Stimulated activated CD4-positive, alpha-beta T cell treated with anti-CD3 and anti-CD28 coated beads, Interleukin-2, amount 100 ng/mL, for 4 hours (primary cell): ENCODE data around the gene COL6A1.

Experiments
- DNase-seq: peaks from one replicate; pipeline ENCODE4 v3.0.0-alpha.2; 2020; ENCODE audit warnings: low read depth

Gene COL6A1

GRCh38 chr21:46006547-46007491, 25.2 kb downstream of the COL6A1 start:
- DNase-seq, result no peak

GRCh38 chr21:46007492-46007868, 25.9 kb downstream of the COL6A1 start:
- no peak for DNase-seq

GRCh38 chr21:46008893-46009621, 27.5 kb downstream of the COL6A1 start:
- DNase-seq, result no peak

GRCh38 chr21:46009951-46010705, 28.6 kb downstream of the COL6A1 start:
- DNase-seq, result no peak

GRCh38 chr21:46011267-46011967, 29.8 kb downstream of the COL6A1 start:
- no peak for DNase-seq

- no peak for DNase-seq
Measured at GRCh38 chr21:46012154-46012553, 30.6 kb downstream of the COL6A1 start.

- no peak for DNase-seq
Measured at GRCh38 chr21:46014828-46015227, 33.3 kb downstream of the COL6A1 start.

GRCh38 chr21:46017148-46017547, 35.6 kb downstream of the COL6A1 start:
- DNase-seq, result no peak

GRCh38 chr21:46017695-46018094, 36.1 kb downstream of the COL6A1 start:
- no peak for DNase-seq

- DNase-seq, result no peak
Measured at GRCh38 chr21:46018615-46019014, 37.0 kb downstream of the COL6A1 start.

GRCh38 chr21:46020581-46020980, 39.0 kb downstream of the COL6A1 start:
- DNase-seq, result no peak

- DNase-seq, result no peak
Measured at GRCh38 chr21:46021398-46021797, 39.8 kb downstream of the COL6A1 start.

GRCh38 chr21:46021978-46022544, 40.5 kb downstream of the COL6A1 start:
- no peak for DNase-seq

GRCh38 chr21:46022551-46023525, 41.3 kb downstream of the COL6A1 start:
- no peak for DNase-seq

- DNase-seq, result no peak
Measured at GRCh38 chr21:46023555-46023954, 42.0 kb downstream of the COL6A1 start.

- no peak for DNase-seq
Measured at GRCh38 chr21:46024141-46024540, 42.6 kb downstream of the COL6A1 start.

- no peak for DNase-seq
Measured at GRCh38 chr21:46025113-46025770, 43.7 kb downstream of the COL6A1 start.

GRCh38 chr21:46027851-46028493, 46.4 kb downstream of the COL6A1 start:
- no peak for DNase-seq

- no peak for DNase-seq
Measured at GRCh38 chr21:46028573-46029091, 47.1 kb downstream of the COL6A1 start.
